Stimulated activated CD4-positive, alpha-beta T cell treated with anti-CD3 and anti-CD28 coated beads, TNF-alpha, amount 100 ng/mL, for 1 hour (primary cell): ENCODE results near the gene PAIP2B.

ENCODE experiments used
- DNase-seq, 3 donors: peaks; one replicate each; pipeline ENCODE4 v3.0.0-alpha.2; 2020; ENCODE audit warnings: low read depth in 3 of 3, low spot score in 1 of 3

Gene PAIP2B

DNA sequence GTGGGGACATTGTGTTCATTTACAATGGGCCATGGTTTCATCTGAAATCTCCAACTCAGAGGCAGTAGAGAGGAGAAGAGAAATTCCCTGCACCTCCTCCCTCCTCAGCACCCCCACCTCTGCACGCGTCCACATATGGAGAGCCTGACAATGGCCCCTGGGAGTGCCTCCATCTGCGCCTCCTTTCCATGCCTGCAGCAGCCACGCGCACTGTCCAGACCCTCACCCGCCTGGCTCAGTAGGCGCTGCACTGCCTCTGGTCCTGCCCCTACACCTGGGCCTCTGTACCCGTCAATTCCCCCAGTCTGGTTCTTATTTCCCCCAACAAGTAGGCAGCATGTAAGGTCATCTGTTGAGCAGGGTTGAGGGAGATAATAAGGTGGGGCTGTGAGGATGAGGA, 72.6 kb downstream of the PAIP2B start:
- no peak for DNase-seq

DNA sequence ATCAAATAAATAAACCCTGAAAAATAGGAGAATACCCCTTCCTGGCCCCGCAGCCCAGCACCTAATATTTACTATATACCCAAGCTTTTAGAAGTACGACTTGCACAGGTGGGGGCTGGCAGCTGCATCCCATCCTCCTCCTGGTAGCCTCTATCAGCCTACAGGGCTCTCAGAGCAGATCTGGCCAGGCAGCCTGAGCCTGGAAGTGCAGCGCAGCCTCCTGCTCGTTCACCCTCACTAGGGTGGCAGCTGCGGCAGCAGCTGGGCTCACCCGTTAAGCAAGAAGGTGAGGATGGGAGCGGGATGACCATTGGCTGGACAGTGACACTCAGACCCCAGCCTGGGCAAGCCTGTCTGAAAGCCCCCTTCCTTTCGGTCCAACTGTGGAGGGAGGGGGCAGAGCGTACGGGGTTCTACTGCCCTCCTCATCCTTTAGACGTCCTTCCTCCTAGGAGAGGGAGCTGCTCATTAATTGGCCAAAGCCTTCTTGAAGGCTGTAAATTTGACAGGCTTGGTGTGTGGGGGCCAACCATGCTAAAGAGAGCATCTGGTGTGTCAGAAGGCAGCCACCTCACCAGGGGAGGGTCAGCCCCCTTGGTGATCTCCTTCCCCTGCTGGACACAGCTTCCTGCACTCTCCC, 73.2 kb downstream of the PAIP2B start:
- no peak for DNase-seq

DNA sequence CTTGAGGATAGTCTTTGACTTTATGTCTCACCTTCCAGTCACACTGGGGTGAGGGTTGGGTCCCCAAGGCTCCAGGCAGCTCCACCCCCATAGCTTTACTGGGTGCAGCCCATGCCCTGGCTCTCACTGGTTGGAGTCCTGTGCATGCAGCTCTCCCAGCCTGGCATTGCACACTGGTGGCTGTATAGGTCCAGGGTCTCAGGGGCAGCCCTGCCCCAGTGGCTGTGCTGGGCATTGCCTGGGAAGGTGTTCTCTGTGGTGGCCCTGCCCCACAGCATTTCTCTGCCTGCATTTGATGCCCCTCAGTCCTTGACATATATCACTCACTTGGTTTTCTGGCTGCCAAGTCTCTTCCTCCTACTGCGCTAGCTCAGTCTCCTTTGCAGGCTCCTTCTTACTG, 75.3 kb downstream of the PAIP2B start:
- DNase-seq = no peak

DNA sequence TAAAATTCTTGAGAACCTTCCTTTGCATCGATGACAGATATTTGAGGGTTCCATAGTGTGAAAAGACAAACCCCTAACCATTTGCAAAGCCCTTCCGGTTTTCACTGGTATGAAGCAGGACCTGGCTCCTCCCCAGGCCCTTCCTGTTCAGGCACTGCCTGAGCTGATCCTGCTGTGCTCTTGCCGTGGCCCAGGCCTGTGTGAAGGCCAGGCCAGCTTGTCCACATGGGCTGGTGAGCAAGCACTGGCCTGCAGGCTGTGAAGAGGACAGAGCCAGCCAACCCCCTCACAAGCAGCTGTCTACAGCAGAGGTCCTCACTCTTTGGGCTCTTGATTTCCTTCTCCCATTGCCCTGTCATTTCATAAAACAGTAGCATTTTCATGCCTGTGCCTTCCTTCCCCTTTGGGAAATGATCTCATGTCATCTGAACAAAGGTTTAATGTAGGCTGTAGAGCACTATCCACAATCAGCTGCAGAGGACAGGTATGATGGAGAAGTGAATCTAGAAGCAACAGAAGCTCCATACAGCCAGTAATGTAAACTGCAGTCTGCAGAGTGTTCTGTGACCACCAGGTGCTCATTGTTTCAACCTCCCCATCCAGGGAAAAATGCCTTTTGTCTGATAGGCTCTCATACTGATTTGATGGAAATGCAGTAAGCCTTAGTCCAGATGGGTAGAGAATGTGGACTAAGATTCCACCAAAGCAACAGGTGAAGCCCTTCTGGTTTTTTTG, 76.7 kb downstream of the PAIP2B start:
- DNase-seq = no peak

DNA sequence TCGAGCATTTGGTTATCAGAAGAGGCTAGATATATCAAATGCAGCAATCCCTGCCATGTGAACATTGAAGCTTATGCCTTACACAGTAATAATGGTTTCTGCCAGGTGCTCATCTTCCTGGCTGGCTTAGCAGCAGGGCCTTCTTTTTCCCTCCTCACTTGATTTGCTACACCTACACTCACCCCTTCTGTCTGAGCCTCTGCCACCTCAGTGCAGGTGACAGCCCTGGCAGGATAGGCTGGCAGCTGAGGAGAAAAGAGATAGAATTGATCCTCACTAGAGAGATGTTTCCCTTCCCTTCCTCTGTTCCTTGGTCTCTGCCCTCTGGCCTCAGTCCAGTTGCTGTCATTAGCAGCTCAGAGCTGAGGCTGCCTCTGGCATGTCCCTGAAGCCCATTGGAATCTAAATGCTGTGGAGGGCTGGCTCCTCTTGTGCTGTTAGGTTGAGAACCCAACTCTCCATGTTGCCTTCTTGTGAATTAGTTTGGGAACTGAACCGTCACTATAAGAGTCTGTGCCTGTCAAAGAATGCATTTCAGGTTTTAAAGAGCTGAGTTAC, 78.3 kb downstream of the PAIP2B start:
- DNase-seq = no peak

DNA sequence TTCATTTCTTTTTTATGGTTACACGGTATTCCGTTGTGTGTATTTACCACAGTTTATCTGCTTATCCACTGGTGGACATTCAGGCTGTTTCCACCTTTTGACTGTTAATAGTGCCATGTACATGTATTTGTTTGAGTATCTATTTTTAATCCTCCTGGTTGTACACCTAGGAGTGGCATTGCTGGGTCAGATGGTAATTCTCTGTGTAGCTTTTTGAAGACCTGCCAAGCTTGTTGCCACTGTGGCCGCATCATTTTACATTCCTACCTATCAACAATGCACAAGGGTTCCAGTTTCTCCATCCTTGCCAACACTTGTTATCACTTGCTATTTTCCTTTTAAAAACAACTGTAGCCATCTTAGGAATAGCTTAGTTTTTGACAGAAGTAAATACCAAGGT, 83.1 kb downstream of the PAIP2B start:
- DNase-seq = no peak

DNA sequence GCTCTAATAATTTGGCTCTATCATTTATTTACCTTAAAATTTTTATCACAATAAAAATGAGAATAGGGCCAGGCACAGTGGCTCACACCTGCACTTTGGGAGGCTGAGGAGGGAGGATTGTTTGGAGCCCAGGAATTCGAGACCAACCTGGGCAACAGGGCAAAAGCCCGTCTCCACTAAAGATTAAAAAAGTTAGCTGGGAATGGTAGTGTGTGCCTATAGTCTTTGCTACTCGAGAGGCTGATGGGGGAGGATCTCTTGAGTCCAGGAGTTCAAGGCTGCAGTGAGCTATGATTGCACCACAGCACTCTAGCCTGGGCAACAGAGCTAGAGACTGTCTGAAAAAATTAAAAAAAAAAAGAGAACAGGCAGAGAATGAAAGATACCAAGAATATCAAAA, 90.7 kb downstream of the PAIP2B start:
- no peak for DNase-seq

DNA sequence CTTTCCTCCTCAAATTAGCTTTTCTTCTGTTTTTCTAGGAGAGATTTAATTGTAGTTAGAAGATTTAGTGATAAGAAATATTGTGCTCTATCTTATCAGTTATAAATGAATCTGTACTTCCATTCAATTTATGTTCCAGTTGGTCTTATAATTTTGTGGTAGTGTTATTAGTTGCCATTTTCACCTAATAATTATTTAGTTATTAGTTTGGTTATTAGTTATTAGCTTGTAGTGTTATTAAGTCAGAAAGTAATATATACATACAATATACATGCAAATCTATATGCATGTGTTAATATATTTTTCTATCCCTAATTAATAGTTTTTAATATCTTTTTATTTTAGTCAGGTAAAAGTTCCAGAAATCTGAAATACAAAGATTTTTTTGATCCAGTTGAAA, 93.3 kb downstream of the PAIP2B start:
- DNase-seq = no peak
